ENCODE results near the gene TMEM125.

DNA sequence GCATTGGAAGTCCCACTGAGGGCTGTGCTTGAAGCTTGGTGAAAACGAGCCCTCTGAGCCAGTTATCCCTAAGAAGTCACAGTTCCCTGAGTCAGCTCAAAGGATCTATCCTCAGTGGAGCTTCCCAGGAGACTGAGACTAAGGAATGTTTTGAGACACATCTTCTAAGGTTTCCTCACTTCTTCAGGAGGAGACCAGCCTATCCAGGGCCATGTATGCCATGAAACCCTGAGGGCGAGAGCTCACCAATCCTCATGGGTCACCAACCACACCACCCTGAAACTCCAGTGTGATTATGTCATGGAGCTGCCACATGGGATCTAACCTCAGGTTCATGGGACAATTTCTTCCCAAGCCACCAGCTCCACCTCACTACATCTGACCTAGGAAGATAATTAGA, 23.4 kb downstream of the TMEM125 start:
- TF ChIP-seq, protein P1, sequence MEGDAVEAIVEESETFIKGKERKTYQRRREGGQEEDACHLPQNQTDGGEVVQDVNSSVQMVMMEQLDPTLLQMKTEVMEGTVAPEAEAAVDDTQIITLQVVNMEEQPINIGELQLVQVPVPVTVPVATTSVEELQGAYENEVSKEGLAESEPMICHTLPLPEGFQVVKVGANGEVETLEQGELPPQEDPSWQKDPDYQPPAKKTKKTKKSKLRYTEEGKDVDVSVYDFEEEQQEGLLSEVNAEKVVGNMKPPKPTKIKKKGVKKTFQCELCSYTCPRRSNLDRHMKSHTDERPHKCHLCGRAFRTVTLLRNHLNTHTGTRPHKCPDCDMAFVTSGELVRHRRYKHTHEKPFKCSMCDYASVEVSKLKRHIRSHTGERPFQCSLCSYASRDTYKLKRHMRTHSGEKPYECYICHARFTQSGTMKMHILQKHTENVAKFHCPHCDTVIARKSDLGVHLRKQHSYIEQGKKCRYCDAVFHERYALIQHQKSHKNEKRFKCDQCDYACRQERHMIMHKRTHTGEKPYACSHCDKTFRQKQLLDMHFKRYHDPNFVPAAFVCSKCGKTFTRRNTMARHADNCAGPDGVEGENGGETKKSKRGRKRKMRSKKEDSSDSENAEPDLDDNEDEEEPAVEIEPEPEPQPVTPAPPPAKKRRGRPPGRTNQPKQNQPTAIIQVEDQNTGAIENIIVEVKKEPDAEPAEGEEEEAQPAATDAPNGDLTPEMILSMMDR (IDR thresholded peaks at IDR 0.05), result no peak
- TF ChIP-seq POLR2AphosphoS5 (IDR thresholded peaks at IDR 0.05) (no peak), POLR2A (IDR thresholded peaks at IDR 0.05) (no peak)

Measured in breast epithelium (tissue), 3 donors.